Tibial artery (tissue), 4 donors: Measurements from ENCODE around the gene PBRM1.

Experiments
- DNase-seq, 2 donors: peaks; one replicate each; pipeline ENCODE4 v3.0.0-alpha.2; 2019
- H3K27ac ChIP-seq, 2 donors: fragments of 200-600 bp; sonication (generic) in 1 of 2; 1 replicate in 1 of 2; 2 replicates in 1 of 2; pipeline ENCODE4 v1.5.1; 2018 to 2019; ENCODE audit warnings: mild to moderate bottlenecking in 1 of 2
- H3K27me3 ChIP-seq, 2 donors: fragments of 200-600 bp; sonication (generic) in 1 of 2; one replicate each; pipeline versions ENCODE4 v1.5.1 to v1.6.0; 2016 to 2019
- H3K36me3 ChIP-seq, 3 donors: fragments of 200-600 bp; sonication (generic) in 2 of 3; one replicate each; pipeline ENCODE4 v1.5.1; 2016 to 2019; ENCODE audit warnings: mild to moderate bottlenecking in 2 of 3
- H3K4me1 ChIP-seq, 4 donors: fragments of 200-600 bp; sonication (generic) in 2 of 4; 1 replicate in 3 of 4; 2 replicates in 1 of 4; pipeline ENCODE4 v1.5.1; 2016 to 2019
- H3K4me3 ChIP-seq, 2 donors: fragments of 200-600 bp; sonication (generic) in 1 of 2; 1 replicate in 1 of 2; 2 replicates in 1 of 2; pipeline ENCODE4 v1.5.1; 2018 to 2019; ENCODE audit warnings: mild to moderate bottlenecking in 2 of 2
- H3K9me3 ChIP-seq, 3 donors: fragments of 200-600 bp; sonication (generic) in 1 of 3; one replicate each; pipeline ENCODE4 v1.5.1; 2016 to 2019
- intact Hi-C: fragments of 100-400 bp; cut with DNase I; formaldehyde crosslinking; loops from one replicate; pipeline ENCODE4 v1.15.0; 2023; ENCODE audit warnings: low total_unique reads
- TF ChIP-seq, protein P1 (sequence below), 2 experiments: fragments of 200-600 bp in 1 of 2; fragments of 450-650 bp in 1 of 2; IDR thresholded peaks; one replicate each; pipeline ENCODE4 v1.5.1; 2017 to 2019; ENCODE audit warnings: antibody characterized with exemption in 2 of 2, mild to moderate bottlenecking in 1 of 2, moderate library complexity in 1 of 2

Gene PBRM1

DNA sequence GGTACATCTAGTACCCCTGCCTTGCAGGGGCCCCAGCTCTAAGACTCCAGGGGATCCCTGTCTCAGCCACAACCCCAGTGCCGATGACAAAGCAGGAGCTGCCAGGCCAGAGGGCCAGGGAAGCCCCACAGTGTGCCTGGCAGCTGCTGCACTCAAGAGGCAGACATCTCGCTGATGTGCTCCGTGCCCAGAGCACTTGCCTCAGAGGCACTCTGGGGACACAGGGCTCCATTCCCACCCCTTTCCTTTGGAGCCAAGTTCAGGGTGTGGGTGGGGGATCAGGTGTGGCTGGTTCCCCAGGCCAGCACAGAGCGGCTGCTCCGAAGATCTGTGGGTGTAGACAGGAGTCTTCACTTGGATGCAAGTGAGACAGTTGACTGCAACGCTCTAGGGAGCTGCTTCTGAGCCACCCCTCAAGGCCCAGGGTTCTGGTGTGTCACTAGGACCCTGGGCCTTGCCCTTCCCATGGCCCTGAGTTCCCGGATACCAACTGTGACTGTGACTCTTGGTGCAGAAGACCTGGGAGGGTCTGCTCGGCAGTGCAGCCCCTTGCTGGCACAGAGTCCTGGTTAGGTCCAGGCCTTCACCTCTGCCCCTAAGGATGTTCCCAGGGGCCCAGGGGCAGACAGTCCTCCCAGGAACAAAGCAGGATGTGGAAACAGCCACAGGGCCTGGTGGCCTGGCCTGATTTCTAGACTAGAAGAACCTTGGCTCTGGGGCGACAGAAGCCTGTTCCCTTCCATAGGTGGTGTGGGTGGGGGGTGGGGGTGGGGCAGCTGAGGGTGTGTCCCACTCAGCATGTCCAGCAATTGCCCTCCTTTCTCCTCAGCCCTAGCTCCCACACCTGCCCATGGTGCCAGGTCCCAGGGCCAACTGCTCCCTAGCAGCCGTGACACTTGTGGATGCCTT is 154.5 kb downstream of the PBRM1 start:
- peak in 1 of 2 donors; percentile 78 for DNase-seq
- TF ChIP-seq, protein P1, sequence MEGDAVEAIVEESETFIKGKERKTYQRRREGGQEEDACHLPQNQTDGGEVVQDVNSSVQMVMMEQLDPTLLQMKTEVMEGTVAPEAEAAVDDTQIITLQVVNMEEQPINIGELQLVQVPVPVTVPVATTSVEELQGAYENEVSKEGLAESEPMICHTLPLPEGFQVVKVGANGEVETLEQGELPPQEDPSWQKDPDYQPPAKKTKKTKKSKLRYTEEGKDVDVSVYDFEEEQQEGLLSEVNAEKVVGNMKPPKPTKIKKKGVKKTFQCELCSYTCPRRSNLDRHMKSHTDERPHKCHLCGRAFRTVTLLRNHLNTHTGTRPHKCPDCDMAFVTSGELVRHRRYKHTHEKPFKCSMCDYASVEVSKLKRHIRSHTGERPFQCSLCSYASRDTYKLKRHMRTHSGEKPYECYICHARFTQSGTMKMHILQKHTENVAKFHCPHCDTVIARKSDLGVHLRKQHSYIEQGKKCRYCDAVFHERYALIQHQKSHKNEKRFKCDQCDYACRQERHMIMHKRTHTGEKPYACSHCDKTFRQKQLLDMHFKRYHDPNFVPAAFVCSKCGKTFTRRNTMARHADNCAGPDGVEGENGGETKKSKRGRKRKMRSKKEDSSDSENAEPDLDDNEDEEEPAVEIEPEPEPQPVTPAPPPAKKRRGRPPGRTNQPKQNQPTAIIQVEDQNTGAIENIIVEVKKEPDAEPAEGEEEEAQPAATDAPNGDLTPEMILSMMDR (IDR thresholded peaks at IDR 0.05): no peak
- Histone ChIP-seq H3K36me3 (peaks cover 0 to 23% (median 11%) of the 10 kb centered on the region in 3 donors), H3K4me1 (peaks cover 0 to 75% (median 59%) of the 10 kb centered on the region in 4 donors), H3K9me3 (no peaks in the 10 kb centered on the region), H3K27ac (peak overlapping the region; percentile 58 to 79), H3K4me3 (no peak overlapping the region), H3K27me3 (no peaks in the 10 kb centered on the region)
- intact Hi-C loops: loop anchor here (10.0 kb wide), 1 partner anchor 56 kb away; no protein-coding TSS in a partner anchor

DNA sequence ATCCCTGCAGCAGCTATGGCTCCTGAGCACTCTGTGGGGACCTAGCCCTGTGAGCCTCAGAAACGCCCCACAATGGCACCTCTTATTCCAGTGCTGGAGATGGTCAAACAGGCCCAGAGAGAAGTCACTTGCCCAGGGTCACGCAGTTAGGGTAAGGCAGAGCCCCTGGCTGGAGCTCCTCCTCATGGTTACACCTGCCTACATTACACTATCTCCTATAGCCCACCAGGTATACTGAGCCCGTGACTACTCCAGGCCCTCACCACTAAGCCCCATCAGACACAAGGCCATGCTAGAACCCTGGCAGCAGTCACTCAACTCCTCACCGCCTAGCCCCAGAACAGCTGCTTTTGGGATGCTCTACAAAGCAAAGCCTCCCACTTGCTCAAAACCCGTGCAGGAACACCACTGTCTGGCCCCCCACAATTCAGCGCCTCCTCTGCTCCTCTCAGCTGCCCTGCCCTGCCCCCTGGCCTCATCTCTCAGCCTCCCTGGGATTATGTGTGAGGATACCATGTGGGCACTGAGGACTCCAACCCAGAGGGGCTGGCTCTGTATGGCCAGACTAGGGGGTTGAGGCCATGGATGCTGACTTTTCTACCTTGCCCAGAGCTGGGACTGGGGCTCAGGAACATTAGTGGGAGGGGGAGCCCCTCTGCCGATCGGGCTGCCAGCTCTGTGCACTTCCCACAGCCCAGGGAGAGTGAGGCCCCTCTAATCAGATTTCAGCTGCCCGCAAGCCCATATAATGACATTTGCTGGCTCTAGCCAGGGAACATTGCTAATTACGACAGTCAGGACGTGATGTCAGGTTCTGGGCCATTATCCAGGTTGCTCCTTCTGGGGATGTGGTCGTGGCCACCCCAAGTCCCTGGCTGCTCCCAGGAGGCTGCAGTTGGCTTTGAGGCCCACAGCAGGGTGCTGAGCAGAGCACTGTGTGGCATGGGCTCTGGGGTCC is 156.1 kb downstream of the PBRM1 start:
- Histone ChIP-seq H3K36me3 (peaks cover 0 to 23% (median 12%) of the 10 kb centered on the region in 3 donors), H3K9me3 (no peaks in the 10 kb centered on the region), H3K4me3 (no peak overlapping the region), H3K4me1 (peaks cover 0 to 78% (median 63%) of the 10 kb centered on the region in 4 donors), H3K27me3 (no peaks in the 10 kb centered on the region), H3K27ac (peak overlapping the region; percentile 58 to 79)
- DNase-seq: peak; percentile 60 to 84
- TF ChIP-seq, protein P1 (IDR thresholded peaks at IDR 0.05): no peak
- intact Hi-C loops: loop anchor here (10.0 kb wide), 1 partner anchor 55 kb away; no protein-coding TSS in a partner anchor

DNA sequence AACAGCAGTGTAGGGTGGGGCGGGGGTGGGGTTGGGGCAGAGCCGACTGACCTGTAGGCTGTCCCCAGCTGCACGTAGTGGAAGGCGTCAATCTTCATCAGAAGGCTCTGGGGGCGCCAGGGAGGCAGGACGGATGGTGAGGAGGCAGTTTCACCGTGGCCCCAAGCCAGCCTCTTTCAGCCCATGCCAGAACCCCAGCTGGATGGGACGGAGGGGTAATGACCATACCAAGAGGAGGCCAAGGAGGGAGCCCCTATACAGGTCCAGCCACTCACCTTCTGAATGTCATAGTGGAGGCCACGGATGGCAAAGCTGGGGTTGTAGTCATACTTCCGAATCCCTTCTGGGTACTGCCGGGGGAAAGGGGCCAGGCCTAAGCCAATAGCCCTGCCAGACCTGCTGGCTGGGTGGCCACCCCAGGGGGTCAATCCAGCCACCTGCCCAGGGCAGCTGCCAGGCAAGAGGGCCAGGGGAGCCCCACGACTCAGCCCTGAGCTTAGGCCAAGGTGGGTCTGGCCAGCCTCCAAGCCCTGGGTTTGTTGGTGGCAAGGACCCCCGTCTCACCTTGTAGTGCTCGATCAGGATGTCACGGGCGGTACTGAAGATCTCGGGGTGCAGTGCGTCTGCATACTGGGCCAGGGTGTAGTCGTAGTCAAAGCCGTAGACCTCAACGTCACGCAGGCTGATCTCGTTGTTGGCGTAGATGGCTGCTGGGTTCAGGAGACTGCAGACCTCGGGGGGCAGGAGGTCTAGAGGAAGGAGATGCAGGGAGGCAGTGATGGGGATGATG is 156.9 kb downstream of the PBRM1 start:
- Histone ChIP-seq H3K4me1 (peaks cover 0 to 78% (median 61%) of the 10 kb centered on the region in 4 donors), H3K4me3 (no peak overlapping the region), H3K36me3 (peaks cover 0 to 29% (median 19%) of the 10 kb centered on the region in 3 donors), H3K9me3 (no peaks in the 10 kb centered on the region), H3K27me3 (no peaks in the 10 kb centered on the region), H3K27ac (peak overlapping the region; percentile 58 to 79)
- peak; percentile 19 to 60 for DNase-seq
- TF ChIP-seq, protein P1 (IDR thresholded peaks at IDR 0.05): no peak
- intact Hi-C loops: no loop called here

DNA sequence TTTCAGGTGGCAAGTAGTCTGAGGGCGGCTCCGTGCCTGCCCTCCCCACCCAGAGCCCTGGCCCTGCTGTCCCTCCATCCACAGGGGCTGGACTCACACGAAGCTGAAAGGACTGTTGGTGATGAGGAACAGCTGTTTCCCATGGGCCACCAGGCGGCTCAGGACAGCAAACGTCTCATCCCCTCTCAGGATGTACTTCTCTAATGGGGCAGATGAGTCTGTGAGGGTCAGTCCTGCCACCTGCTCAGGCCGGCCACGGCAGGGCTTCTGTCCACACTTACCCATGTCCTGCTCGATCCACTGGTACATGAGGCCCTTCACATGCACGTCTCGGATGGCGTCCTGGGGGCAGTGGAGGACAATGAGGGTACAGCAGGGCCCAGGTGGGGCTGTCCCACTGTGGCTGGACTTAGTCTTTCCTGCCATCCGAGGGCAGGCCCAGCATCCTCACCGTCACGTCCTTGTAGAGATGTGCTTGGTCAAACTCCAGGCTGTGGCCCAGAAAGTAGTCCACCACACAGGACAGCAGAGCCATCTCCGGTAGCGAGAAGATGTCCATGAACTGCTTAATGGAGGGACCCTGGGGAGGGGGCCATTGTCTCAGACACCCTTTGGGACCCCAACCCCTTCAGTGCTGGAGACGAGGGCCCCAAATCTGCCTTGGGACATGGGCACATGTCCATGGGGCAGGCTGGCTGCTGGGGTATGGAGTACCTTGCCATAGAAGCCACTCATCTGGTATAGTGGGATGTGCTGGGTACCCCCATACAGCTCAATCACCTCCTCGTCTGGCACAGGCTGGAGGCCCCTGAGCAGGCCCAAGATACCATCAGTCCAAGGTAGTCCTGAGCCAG is 157.8 kb downstream of the PBRM1 start:
- peak overlapping the region in 1 of 2 donors; percentile 92 for H3K27ac ChIP-seq
- H3K27me3 ChIP-seq: no peaks in the 10 kb centered on the region
- H3K36me3 ChIP-seq: peaks cover 0 to 34% (median 27%) of the 10 kb centered on the region in 3 donors
- H3K4me3 ChIP-seq: no peak overlapping the region
- H3K9me3 ChIP-seq: no peaks in the 10 kb centered on the region
- intact Hi-C loops: no loop called here
- peaks cover 0 to 74% (median 57%) of the 10 kb centered on the region in 4 donors for H3K4me1 ChIP-seq
- TF ChIP-seq, protein P1 (IDR thresholded peaks at IDR 0.05): no peak
- DNase-seq: peak; percentile 19 to 62
